GM18870 (cell line): ENCODE results near the gene CLDN7.
A peak's percentile ranks its signal among the peaks of the same experiment; 100 is the strongest.
"Not testable (repeated sequence)": the region's sequence is repeated elsewhere in the genome, so short reads cannot be mapped to it uniquely, and the experiment has no call there.

Source experiments
- ATAC-seq: cut with Tn5 transposase; IDR thresholded peaks from one replicate; pipeline ENCODE4 v1.9.1; 2021; ENCODE audit warnings: moderate library complexity; ENCODE audit not compliant: unreplicated experiment

CLDN7 gene

GRCh38 chr17:7256766-7257456 is 5.4 kb downstream of the CLDN7 start:
- no peak for ATAC-seq

DNA sequence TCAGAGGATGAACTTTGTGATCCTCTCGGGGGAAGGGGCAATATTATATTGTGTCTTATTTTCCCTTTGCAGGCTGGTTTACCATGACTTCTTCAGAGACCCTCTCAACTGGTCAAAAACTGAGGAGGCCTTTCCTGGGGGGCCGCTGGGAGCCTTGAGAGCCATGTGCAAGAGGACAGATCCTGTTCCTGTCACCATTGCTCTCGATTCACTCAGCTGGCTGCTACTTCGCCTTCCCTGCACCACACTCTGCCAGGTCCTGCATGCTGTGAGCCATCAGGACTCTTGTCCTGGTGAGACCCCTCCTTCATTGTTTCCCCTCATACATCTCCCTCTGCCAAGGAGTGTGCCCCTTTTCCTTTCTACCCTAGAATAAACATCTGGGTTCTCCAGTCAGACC is 7.8 kb downstream of the CLDN7 start:
- ATAC-seq = no peak

DNA sequence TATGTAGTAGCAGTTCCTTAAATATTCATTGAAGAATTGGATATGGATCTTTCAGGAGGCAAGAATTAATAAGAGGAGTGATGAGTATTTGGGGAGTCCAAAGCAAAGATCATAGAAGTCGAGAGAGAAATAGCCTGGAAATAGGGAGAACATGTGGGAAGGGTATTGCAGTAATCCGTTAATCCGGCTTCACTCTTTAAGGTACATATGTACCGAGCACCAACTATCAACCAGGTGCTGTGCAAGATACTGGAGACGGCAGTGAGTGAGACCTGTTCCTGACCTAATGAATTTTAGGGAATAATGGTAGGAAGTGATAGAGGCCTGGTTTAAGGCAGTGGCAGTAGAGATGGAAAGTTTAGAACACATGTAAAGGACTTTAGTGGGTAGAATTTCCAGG is 9.2 kb downstream of the CLDN7 start:
- ATAC-seq = no peak

- peak; percentile 46 for ATAC-seq
These were observed 9.9 kb downstream of the CLDN7 start, which contains the start of gene ELP5 for GRCh38 chr17:7252176-7253043. Gene ELP5, plus strand, starts transcription at chr17:7252215. Its CDS starts 336 bp downstream, at chr17:7252551.

- peak; percentile 86 for ATAC-seq
These were observed 10.6 kb downstream of the CLDN7 start, which contains the start of gene CTDNEP1 for GRCh38 chr17:7251661-7252175. Gene CTDNEP1, minus strand, starts transcription at chr17:7251734. Its CDS starts 438 bp downstream, at chr17:7251296.

DNA sequence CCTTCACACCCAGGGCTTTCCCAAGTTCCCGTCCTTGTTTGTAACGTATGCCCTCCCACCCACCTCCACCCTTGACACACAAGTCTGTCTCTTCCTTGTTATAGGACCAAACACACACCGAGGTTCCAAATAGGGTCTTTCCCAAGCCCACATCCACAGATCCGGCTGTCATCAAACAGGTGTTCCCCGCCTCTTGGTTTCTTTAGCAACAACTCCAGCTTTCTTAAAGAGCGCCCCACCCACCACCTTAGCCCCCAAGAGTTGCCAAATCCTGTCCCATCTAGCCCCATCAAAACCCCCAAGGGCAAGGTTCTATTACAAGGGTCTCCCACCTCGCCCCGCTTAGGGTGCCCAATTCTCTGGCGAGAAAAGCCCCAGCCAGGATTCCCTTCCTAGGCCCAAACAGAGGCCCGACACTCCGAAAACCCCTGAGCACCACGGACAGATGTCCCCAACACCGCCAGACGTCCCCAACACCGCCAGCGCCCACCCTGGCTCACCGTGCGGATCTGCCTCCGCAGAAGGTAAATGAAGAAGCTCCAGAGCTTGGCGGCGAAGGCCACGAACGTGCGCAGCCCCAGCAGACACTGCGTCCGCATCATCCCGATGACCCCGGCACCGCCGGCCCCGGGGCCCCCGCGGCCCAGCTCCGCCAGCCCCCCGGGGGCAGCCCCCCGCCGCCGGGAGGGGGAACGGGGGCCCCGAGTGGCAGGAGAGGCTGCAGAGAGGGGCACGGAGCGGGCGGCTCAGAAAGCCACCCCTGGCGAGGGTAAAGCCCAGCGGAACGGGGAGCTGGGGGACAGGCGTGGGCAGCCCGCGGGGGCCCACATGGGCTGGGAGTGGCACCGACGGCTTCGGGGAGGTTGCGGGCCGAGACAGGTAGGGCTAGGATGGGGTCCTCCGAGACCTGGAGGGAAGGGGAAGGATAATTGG is 11.3 kb downstream of the CLDN7 start:
- no peak for ATAC-seq

GRCh38 chr17:7249830-7250229 is 12.4 kb downstream of the CLDN7 start:
- ATAC-seq = no peak

DNA sequence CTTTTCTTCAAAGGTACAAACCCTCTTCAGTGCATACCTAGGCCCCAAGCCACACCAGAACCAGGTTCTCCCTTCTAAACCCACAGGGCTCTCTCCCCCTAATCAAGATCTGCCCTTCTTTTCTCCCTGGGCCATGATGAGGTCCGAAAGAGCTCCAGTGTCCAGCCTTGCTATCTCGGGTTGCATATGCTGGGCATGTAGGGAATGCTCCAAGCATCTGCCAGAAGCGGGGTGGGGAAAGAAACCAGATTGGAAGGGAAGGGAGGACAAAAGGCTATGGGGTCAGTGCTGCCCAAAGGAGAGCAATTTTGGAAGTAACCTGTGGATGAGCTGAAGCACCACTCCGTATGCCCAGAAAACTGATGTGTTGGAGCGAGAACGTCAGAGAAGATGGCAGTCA is 13.1 kb downstream of the CLDN7 start:
- no peak for ATAC-seq

- ATAC-seq = no peak
These were observed 13.5 kb downstream of the CLDN7 start for GRCh38 chr17:7248796-7249195.

DNA sequence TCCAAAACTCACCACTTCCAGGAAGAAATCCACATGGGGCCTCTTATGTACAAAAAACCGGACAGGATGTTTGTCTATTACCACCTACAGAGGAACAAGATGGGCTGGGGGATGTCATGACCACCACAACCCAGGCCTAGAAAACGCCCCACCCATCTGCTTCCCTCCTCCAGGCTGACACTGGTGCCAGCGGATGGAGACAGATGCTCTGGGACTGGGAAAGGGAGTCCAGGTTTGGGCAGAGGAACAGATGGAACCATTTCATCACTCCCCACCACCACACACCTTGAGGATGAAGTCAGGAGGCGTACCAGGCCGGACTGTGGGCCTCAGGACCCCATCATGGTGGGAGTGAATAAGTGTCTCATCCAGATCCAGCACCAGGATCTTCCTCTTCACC is 15.5 kb downstream of the CLDN7 start:
- ATAC-seq = no peak

DNA sequence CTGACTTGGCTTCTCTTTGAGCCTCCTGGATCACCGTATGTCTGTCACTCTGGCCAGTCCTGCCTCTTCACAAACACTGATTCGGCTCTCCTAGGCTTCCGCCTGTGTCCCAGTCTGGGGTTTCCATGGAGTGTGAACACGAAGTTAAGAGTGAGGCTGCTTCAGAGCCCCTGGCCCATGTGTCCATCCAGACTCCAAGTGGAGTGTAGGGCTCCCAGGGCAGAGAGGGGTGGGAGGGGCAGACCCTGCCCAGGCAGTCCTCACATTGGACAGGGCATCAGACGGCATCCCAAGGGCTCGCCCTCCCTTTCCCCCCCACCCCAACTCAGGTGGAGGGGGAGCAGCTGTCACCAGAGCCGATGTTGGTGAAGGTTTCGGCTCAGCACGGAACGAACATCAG is 18.4 kb downstream of the CLDN7 start:
- not testable (repeated sequence) for ATAC-seq

DNA sequence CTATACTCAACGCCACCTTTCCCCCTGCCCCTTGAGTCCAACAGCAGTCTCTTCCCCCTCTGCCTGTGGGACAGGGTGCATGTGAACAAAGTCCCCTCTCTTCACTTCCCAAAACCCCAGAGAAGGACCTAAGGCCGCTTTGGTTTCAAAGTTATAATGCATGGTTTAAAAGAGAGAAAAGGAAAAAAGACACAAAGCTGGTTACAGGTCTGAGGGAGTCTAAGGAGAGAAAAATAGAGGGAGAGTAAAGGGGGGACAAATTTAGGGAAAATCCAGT is 18.9 kb downstream of the CLDN7 start:
- no peak for ATAC-seq

DNA sequence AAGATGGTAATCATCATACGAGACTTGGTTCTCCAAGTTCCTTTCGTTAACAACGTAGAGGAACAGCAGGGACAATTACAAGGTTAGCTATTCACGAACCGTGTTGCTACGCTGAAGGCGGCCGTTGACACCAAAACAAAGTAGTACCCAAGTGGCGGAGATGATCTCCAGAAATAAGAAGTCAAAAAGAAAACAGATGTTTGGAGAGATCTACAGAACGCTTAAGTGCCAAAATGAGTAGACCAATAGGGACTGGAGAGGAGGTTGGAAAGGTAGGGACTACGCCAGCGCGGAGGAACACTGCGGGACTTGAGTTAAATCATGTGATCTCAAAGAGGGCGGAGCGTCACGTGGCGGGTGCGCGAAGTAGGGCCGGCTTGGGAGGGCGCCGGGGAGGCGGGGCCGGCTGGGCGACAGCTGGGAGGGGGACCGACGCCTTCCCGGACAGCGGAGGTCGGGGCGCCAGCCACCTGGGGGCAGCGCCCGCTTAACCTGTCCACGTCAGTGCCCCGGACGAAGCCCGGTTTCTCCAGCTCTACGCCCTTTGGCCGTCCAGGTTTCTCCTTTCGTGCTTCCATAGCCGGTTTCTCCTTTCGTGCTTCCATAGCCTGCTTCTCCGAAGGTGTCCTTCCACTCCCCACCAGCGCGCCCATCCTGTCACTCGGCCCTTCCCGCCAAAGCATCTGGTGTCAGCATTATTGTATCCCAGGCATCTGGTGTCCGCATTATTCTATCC is 19.4 kb downstream of the CLDN7 start:
- peak; percentile 42 for ATAC-seq

- ATAC-seq = peak; percentile 29
These were observed 20.2 kb downstream of the CLDN7 start, which contains the start of gene GABARAP for GRCh38 chr17:7241783-7242716. Gene GABARAP, minus strand, starts transcription at chr17:7242449. Its CDS starts 119 bp downstream, at chr17:7242330.

GRCh38 chr17:7241090-7241733 is 21.1 kb downstream of the CLDN7 start:
- ATAC-seq = no peak

DNA sequence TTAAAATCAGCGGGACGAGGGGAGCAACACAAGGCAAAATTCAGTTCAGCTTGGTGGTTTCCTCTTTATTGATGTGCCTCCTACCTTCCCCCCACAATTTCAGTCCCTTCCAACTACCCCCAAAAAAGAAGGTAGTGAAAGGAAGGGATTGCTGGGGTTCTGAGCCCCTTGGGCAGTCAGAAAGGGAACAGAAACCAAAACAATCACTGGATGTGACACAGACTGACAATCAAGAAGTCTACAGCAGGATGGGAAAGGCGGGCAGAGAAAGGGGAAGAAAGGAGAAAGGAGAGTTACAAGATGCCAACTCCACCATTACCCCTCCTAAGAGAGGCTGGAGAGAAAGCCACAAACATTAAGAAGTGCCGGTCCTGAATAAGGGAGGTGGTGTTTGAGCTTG is 21.9 kb downstream of the CLDN7 start:
- ATAC-seq = no peak

DNA sequence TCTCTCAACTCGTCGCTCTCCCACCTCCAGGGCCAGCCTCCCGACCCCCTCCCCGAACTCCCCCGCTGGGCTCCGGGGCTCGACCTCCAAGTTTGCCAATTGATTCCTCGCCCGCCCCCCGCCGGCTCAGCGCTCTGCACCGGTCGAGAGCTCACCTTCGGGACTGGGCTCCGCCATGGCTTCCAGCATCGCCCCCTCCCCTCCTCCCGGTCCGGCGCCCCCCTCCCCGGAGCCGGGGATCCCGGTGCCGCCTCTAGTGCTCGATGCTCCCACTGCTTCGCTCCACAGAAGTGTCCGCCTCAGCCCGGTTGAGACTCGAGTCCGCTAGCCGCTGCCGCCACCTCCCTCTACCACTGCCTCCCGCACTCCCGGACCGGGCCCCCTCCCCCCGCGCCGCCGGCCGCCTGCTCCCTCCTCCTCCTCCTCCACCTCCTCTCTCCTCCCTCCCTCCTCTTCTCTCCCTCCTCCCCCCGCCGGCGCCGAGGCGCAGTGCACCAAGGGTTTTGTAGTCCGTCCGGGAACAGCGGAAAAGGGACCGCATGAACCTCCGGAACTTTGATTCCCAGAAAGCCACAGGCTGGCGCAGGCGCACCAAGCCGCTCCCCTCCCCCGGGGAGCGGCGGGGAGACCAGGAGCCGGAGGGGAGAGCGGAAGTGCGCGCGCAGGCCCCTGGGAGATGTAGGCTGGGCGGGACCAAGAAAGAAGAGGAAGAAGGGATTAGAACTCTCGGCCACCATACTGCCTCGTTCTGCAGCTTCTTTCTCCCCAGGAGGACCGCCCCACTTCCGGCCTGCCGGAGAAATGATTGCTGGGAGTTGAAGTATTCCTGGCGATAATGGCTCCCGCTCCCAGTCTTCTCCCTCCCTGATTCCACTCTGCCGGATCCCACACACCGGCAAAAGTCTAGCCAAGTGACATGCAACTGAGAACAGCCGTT is 22.9 kb downstream of the CLDN7 start, which contains the start of gene PHF23:
Gene PHF23, minus strand, starts transcription at position 367 of the 937 bp plus-strand sequence. Its CDS starts 178 bp downstream, at position 189.
- ATAC-seq = peak; percentile 47
